Stimulated activated naive B cell treated with anti-CD40 and anti-IgM and Interleukin-4, amounts not matched to agents 10 μg/mL and 1 μg/mL and 100 μg/mL, for 72 hours (primary cell): Measurements from ENCODE around the gene NNT.

Source experiments
- ATAC-seq, 2 donors: fragments of 150-1000 bp; cut with Tn5 transposase; replicated peaks; 2 replicates each; pipeline ENCODE4 v1.10.0; 2021; ENCODE audit warnings: moderate library complexity in 1 of 2
- DNase-seq: peaks from one replicate; pipeline ENCODE4 v3.0.0; 2021
- H3K27ac Mint-ChIP-seq: one replicate; pipeline ENCODE4 v1.8.0; 2022; ENCODE audit warnings: mild to moderate bottlenecking, mixed read lengths
- H3K27me3 Mint-ChIP-seq, 2 donors: one replicate each; pipeline ENCODE4 v1.8.0; 2022; ENCODE audit warnings: mixed read lengths in 2 of 2
- H3K36me3 Mint-ChIP-seq, 2 donors: one replicate each; pipeline ENCODE4 v1.8.0; 2022; ENCODE audit warnings: mixed read lengths in 2 of 2, mild to moderate bottlenecking in 1 of 2
- H3K4me1 Mint-ChIP-seq, 2 donors: one replicate each; pipeline ENCODE4 v1.8.0; 2022; ENCODE audit warnings: mixed read lengths in 2 of 2, mild to moderate bottlenecking in 1 of 2
- H3K4me3 Mint-ChIP-seq, 2 donors: one replicate each; pipeline ENCODE4 v1.8.0; 2022; ENCODE audit warnings: mild to moderate bottlenecking in 2 of 2, mixed read lengths in 2 of 2, moderate library complexity in 1 of 2
- H3K9me3 Mint-ChIP-seq, 2 donors: one replicate each; pipeline ENCODE4 v1.8.0; 2022; ENCODE audit warnings: mixed read lengths in 2 of 2, mild to moderate bottlenecking in 1 of 2

NNT gene

GRCh38 chr5:43623048-43623680, 20.2 kb downstream of the NNT start:
- Mint-ChIP-seq H3K4me1 (peaks cover 9 to 23% of the 10 kb centered on the region in 2 donors), H3K9me3 (no peaks in the 10 kb centered on the region), H3K4me3 (no peak overlapping the region), H3K27me3 (no peaks in the 10 kb centered on the region), H3K27ac (peak overlapping the region; percentile 72), H3K36me3 (peaks cover 24 to 41% of the 10 kb centered on the region in 2 donors)
- DNase-seq (no peak), ATAC-seq (no peak)

GRCh38 chr5:43627028-43627427, 24.0 kb downstream of the NNT start:
- peaks cover 26 to 43% of the 10 kb centered on the region in 2 donors for H3K36me3 Mint-ChIP-seq
- no peak overlapping the region for H3K4me3 Mint-ChIP-seq
- H3K27ac Mint-ChIP-seq, result no peak overlapping the region
- peak in 1 of 2 donors; percentile 72 for ATAC-seq
- no peaks in the 10 kb centered on the region for H3K27me3 Mint-ChIP-seq
- H3K9me3 Mint-ChIP-seq, result no peaks in the 10 kb centered on the region
- peaks cover 11 to 25% of the 10 kb centered on the region in 2 donors for H3K4me1 Mint-ChIP-seq
- DNase-seq, result no peak

- H3K4me1 Mint-ChIP-seq, result peaks cover 13 to 16% of the 10 kb centered on the region in 2 donors
- no peaks in the 10 kb centered on the region for H3K9me3 Mint-ChIP-seq
These were observed 28.4 kb downstream of the NNT start for GRCh38 chr5:43631182-43631910.

GRCh38 chr5:43634621-43635020, 31.6 kb downstream of the NNT start:
- Mint-ChIP-seq H3K9me3 (no peaks in the 10 kb centered on the region), H3K36me3 (peaks cover 36 to 56% of the 10 kb centered on the region in 2 donors), H3K27me3 (no peaks in the 10 kb centered on the region), H3K27ac (no peak overlapping the region), H3K4me3 (no peak overlapping the region), H3K4me1 (peaks cover 20% of the 10 kb centered on the region in 2 donors)
- DNase-seq (no peak), ATAC-seq (no peak)

More at GRCh38 chr5:43631182-43631910, 28.4 kb downstream of the NNT start:
- H3K27me3 Mint-ChIP-seq, result no peaks in the 10 kb centered on the region
- DNase-seq, result peak; percentile 33
- H3K36me3 Mint-ChIP-seq, result peaks cover 32 to 55% of the 10 kb centered on the region in 2 donors
- peak; percentile 92 to 98 for ATAC-seq
- H3K4me3 Mint-ChIP-seq, result no peak overlapping the region
- no peak overlapping the region for H3K27ac Mint-ChIP-seq

- Mint-ChIP-seq H3K36me3 (peaks cover 35 to 57% of the 10 kb centered on the region in 2 donors), H3K27ac (no peak overlapping the region), H3K27me3 (no peaks in the 10 kb centered on the region), H3K4me3 (no peak overlapping the region), H3K9me3 (no peaks in the 10 kb centered on the region), H3K4me1 (peaks cover 20% of the 10 kb centered on the region in 2 donors)
- no peak for ATAC-seq
- DNase-seq, result no peak
These were observed 32.4 kb downstream of the NNT start for GRCh38 chr5:43635374-43635773.

GRCh38 chr5:43636076-43636475, 33.1 kb downstream of the NNT start:
- Mint-ChIP-seq H3K4me3 (no peak overlapping the region), H3K9me3 (no peaks in the 10 kb centered on the region), H3K36me3 (peaks cover 30 to 54% of the 10 kb centered on the region in 2 donors), H3K4me1 (peaks cover 15% of the 10 kb centered on the region in 2 donors), H3K27ac (no peak overlapping the region), H3K27me3 (no peaks in the 10 kb centered on the region)
- DNase-seq (no peak), ATAC-seq (no peak)

- Mint-ChIP-seq H3K4me3 (no peak overlapping the region), H3K9me3 (no peaks in the 10 kb centered on the region), H3K27me3 (no peaks in the 10 kb centered on the region), H3K36me3 (peaks cover 23 to 52% of the 10 kb centered on the region in 2 donors), H3K27ac (no peak overlapping the region), H3K4me1 (peaks cover 12 to 13% of the 10 kb centered on the region in 2 donors)
- no peak for ATAC-seq
- DNase-seq, result no peak
These were observed 34.4 kb downstream of the NNT start for GRCh38 chr5:43637416-43637815.

GRCh38 chr5:43638107-43638506, 35.1 kb downstream of the NNT start:
- Mint-ChIP-seq H3K4me1 (peaks cover 12 to 13% of the 10 kb centered on the region in 2 donors), H3K9me3 (no peaks in the 10 kb centered on the region), H3K27ac (no peak overlapping the region), H3K36me3 (peaks cover 24 to 51% of the 10 kb centered on the region in 2 donors), H3K27me3 (no peaks in the 10 kb centered on the region), H3K4me3 (no peak overlapping the region)
- DNase-seq (no peak), ATAC-seq (no peak)

- Mint-ChIP-seq H3K4me1 (peaks cover 9 to 13% of the 10 kb centered on the region in 2 donors), H3K4me3 (no peak overlapping the region), H3K36me3 (peaks cover 23 to 48% of the 10 kb centered on the region in 2 donors)
These were observed 35.6 kb downstream of the NNT start for GRCh38 chr5:43638546-43638945.

GRCh38 chr5:43639566-43639965, 36.6 kb downstream of the NNT start:
- Mint-ChIP-seq H3K36me3 (peaks cover 21 to 43% of the 10 kb centered on the region in 2 donors), H3K4me1 (peaks cover 9 to 13% of the 10 kb centered on the region in 2 donors)
- DNase-seq, result no peak

More at GRCh38 chr5:43638546-43638945, 35.6 kb downstream of the NNT start:
- DNase-seq (no peak), ATAC-seq (no peak)
- no peaks in the 10 kb centered on the region for H3K9me3 Mint-ChIP-seq
- H3K27me3 Mint-ChIP-seq, result no peaks in the 10 kb centered on the region
- no peak overlapping the region for H3K27ac Mint-ChIP-seq

GRCh38 chr5:43642428-43642827, 39.4 kb downstream of the NNT start:
- Mint-ChIP-seq H3K9me3 (no peaks in the 10 kb centered on the region), H3K36me3 (peaks cover 14 to 30% of the 10 kb centered on the region in 2 donors), H3K4me1 (peaks cover 4 to 7% of the 10 kb centered on the region in 2 donors), H3K4me3 (no peak overlapping the region), H3K27me3 (no peaks in the 10 kb centered on the region), H3K27ac (no peak overlapping the region)
- ATAC-seq (no peak), DNase-seq (no peak)

More at GRCh38 chr5:43639566-43639965, 36.6 kb downstream of the NNT start:
- no peaks in the 10 kb centered on the region for H3K9me3 Mint-ChIP-seq
- H3K27ac Mint-ChIP-seq, result no peak overlapping the region
- no peaks in the 10 kb centered on the region for H3K27me3 Mint-ChIP-seq
- no peak overlapping the region for H3K4me3 Mint-ChIP-seq
- no peak for ATAC-seq

- DNase-seq, result no peak
- Mint-ChIP-seq H3K4me3 (no peak overlapping the region), H3K27ac (no peak overlapping the region)
These were observed 40.3 kb downstream of the NNT start for GRCh38 chr5:43643327-43643726.

GRCh38 chr5:43643750-43644149, 40.8 kb downstream of the NNT start:
- DNase-seq (no peak), ATAC-seq (no peak)
- no peak overlapping the region for H3K4me3 Mint-ChIP-seq
- no peak overlapping the region for H3K27ac Mint-ChIP-seq
- no peaks in the 10 kb centered on the region for H3K4me1 Mint-ChIP-seq
- H3K9me3 Mint-ChIP-seq, result no peaks in the 10 kb centered on the region
- peaks cover 8 to 31% of the 10 kb centered on the region in 2 donors for H3K36me3 Mint-ChIP-seq
- no peaks in the 10 kb centered on the region for H3K27me3 Mint-ChIP-seq

More at GRCh38 chr5:43643327-43643726, 40.3 kb downstream of the NNT start:
- Mint-ChIP-seq H3K27me3 (no peaks in the 10 kb centered on the region), H3K36me3 (peaks cover 8 to 31% of the 10 kb centered on the region in 2 donors), H3K4me1 (no peaks in the 10 kb centered on the region), H3K9me3 (no peaks in the 10 kb centered on the region)
- no peak for ATAC-seq

GRCh38 chr5:43646992-43647391, 44.0 kb downstream of the NNT start:
- Mint-ChIP-seq H3K9me3 (no peaks in the 10 kb centered on the region), H3K36me3 (peaks cover 11 to 23% of the 10 kb centered on the region in 2 donors), H3K27ac (no peak overlapping the region), H3K4me3 (no peak overlapping the region), H3K27me3 (no peaks in the 10 kb centered on the region), H3K4me1 (no peaks in the 10 kb centered on the region)
- no peak for DNase-seq
- no peak for ATAC-seq

GRCh38 chr5:43647789-43648188, 44.8 kb downstream of the NNT start:
- ATAC-seq, result no peak
- no peak for DNase-seq
- Mint-ChIP-seq H3K4me3 (no peak overlapping the region), H3K4me1 (no peaks in the 10 kb centered on the region), H3K27ac (no peak overlapping the region), H3K36me3 (peaks cover 14 to 21% of the 10 kb centered on the region in 2 donors), H3K9me3 (no peaks in the 10 kb centered on the region), H3K27me3 (no peaks in the 10 kb centered on the region)
